GM21367 (cell line): Measurements from ENCODE around the gene RSRC1.
"Not testable (repeated sequence)": the region's sequence is repeated elsewhere in the genome, so short reads cannot be mapped to it uniquely, and the experiment has no call there.

Experiments
- ATAC-seq: cut with Tn5 transposase; IDR thresholded peaks from one replicate; pipeline ENCODE4 v1.9.1; 2021; ENCODE audit not compliant: unreplicated experiment

Gene RSRC1

DNA sequence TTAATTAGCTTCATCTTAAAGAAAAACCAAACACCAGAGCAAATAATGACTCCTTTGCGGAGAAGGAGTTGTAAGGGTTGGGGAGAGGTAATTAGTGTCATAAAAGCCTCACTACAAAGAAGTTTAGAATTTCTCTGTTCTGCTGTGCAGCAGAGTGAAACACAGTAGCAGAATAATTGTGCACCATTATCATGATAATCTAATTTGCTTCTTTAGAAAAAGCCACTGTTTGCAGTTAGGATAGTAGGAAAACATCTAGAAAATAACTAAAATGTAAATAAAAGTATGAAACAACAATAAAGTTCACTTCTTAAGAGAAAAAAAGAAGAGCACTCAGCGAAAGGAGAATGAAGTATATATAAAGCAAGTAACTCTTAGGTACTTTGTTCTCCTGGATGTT, 9.2 kb upstream of the RSRC1 start:
- no peak for ATAC-seq

- ATAC-seq, result no peak
These were observed 8.3 kb upstream of the RSRC1 start for GRCh38 chr3:158101335-158102241.

GRCh38 chr3:158102242-158103080, 7.4 kb upstream of the RSRC1 start:
- no peak for ATAC-seq

- no peak for ATAC-seq
These were observed 6.6 kb upstream of the RSRC1 start for GRCh38 chr3:158103081-158103886.

- no peak for ATAC-seq
These were observed 6.0 kb upstream of the RSRC1 start for GRCh38 chr3:158103887-158104327.

DNA sequence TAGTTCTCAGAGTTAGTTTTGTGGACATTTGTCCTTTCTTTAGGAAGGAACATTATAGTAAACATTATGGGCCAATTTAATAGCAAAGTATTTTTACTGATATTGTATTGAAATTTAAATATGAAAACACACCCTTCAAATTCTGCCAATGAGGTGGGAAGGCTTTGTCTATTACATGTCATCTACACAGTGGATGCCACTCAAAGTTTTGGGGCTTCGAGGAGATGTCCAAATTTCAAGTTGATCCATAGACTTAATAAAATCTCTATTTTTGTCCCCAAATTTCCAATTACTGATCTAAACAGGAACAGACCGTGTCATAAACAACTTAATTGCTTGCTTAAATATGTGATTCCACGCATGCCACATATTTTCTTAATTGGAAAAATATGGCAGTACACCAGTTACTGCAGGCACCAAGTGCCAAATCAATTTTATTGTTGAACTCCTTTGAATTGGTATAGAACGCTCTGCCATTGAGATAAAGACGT, 5.4 kb upstream of the RSRC1 start:
- no peak for ATAC-seq

GRCh38 chr3:158105119-158105709, 4.7 kb upstream of the RSRC1 start:
- no peak for ATAC-seq

DNA sequence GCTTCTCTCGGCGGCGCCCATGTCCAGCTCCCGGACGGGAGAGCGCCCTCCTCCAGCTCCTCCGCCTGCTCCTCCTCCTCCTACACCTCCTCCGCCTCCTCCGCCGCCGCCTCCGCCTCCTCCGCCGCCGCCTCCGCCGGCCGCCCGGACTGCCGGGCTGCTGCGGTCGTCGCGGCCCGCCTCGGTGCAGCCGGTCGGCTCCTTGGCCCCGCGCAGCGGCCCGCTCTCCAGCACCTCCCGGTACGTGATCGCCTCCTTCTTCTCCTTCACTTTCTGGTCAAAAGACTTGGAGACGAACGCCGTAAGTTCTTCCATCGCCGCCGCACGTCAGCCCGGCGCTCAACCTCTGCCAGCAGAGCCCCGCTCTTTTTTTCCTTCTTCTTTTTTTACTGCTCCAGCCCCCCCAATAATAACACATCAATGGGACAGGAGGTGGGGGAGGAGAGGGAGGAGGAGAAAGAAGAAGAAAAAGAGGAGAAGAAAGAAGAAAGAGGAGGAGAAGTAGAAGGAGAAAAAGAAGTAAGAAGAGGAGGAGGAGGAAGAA, 4.1 kb upstream of the RSRC1 start:
- ATAC-seq, result no peak

DNA sequence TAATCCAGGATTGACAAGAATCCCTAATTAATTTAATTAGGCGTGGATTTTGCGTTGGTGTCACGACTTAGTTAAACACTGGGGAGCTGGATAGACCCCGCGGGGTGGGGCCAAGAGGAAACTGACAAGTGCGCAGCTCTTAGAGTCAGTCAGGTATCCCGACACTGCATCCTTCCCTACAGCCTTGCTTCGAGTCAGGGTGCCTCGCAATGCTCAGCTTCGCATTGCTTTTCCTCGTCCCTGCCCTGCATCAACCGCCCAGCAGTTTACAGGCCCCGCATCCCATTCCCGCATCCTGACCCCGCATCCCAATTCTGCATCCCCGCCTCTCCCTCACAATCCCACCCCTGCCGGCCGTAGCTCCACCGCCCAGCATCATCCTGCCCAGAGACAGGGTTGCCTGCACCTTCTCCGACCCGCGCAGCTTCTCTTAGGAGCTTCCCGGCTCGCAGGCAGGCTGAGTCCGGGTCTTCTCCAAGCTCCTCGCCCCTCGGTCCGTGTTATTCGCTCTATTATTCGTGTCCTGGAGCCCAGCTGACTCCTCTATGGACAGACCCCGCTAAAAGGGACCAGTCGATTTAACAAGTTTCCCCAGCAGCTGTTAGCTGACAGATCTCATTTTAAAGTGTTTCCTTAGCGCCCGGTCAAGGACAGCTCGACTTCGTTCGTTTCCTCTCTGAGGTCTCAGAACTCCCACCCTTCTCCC, 3.0 kb upstream of the RSRC1 start:
- no peak for ATAC-seq

GRCh38 chr3:158107605-158108444, 2.1 kb upstream of the RSRC1 start:
- ATAC-seq, result no peak

DNA sequence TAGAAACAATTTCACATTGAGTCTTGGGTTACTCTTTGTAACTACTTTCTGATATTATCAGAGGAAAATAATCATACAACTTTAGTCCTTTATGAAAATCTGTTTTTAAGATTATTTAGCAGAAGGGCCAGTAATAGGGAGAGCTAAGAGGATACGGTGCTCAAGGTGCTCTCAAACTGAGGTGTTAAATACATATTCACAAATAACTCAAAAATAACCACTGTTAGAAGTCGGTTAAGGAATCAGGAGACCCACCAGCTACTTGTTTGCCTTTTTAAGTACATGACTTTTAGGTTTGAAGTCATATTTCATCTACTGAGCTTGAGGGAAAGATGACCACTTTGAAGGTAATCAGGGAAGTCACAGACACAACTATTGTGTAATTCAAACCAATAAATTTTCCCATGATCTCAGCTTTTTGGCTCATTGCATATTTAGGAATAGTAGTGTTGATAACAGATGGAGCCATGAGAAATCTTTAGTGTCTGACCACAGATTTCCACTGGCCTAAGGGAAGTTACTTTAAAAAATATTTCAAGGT, 1.4 kb upstream of the RSRC1 start:
- ATAC-seq, result no peak

DNA sequence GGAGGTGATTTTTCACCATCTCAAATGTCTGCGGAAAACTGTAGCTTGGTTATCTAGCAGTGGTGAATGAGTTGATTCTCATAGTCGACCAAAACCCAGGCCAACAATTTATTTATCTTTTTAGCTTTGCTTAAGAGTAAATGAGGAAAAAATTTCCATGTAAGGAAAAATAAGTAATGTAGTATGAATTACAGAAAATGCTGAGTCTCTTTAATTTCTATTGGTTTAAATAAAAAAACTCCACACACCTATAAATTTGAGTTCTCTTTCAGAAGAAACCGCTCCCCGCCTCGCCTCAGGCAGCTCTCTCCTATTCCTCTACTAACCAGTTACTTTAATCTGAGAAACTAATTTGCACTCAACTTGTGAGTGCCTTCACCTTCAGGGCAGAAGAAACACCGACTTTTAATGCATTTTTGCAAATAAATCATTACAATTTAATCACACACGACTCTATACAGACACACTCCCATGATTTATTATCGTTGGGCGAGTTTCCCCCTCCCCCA, 540 bp upstream of the RSRC1 start:
- ATAC-seq, result peak; percentile 6

DNA sequence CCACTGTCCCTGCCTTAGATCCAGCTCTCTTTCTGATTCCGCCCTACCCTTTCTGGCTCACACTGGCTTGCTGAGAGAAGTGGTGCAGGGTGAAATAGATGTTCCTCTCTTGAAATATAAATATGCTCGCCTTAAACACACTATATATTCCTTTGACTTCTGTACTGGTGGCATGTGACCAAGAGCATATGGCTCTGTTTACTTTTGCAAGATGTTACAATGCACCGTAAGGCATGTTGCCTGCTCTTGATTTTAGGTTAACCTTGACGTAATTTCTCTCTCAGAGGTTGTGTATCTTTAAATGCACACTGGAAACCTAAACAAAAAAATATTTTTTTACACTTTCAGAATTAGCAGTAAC, 749 bp downstream of the RSRC1 start:
- ATAC-seq, result peak; percentile 5

DNA sequence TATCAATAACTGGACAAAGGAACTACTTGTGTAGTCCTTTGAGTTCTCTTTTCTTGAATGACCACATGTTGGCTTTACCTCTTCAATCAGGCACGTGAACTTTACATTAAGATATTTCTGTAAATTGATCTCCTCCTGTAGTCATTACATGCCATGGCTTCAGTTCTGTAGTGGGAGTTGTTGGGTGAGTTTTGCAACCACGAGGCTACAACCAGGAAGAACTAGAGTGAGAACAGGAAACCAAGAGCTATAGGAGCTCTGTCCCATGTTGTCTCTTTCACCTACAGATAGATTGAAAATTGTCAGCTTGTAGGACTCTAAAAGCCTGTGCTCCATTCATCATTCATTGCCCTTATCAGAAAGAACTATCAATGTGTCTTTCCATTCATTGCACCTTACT, 2.0 kb downstream of the RSRC1 start:
- no peak for ATAC-seq

DNA sequence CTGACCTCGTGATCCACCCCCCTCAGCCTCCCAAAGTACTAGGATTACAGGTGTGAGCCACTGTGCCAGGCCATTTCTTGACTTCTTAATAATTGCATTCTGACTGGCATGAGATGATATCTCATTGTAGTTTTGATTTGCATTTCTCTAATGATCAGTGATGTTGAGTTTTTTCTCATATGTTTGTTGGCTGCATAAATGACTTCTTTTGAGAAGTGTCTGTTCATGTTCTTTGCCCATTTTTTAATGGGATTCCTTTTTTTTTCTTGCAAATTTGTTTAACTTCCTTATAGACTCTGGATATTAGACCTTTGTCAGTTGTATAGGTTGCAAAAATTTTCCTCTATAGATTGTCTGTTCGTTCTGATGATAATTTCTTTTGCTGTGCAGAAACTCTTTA, 3.7 kb downstream of the RSRC1 start:
- not testable (repeated sequence) for ATAC-seq

DNA sequence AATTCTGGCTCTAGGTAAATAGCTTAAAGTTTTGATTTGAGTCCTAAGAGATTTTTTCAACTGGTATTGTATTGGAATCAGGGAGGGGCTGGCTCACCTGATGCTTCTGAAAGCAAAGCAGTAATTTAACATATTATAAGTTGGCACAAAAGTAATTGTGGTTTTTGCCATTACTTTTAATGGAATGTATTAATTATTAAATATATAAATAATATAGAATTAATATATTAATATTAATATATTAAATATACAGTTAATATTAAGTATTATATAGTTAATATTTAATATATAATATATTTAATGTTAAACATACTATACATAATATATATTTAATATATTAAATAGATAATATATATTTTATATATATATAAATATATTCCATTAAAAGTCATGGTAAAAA, 10.4 kb downstream of the RSRC1 start:
- ATAC-seq, result no peak

GRCh38 chr3:158121295-158121694, 11.4 kb downstream of the RSRC1 start:
- ATAC-seq, result no peak

GRCh38 chr3:158122721-158123120, 12.8 kb downstream of the RSRC1 start:
- not testable (repeated sequence) for ATAC-seq
